HCT116 (cell line): ENCODE results near the gene CPSF7.
"Not testable (repeated sequence)": the region's sequence is repeated elsewhere in the genome, so short reads cannot be mapped to it uniquely, and the experiment has no call there.

Experiments
- CTCF ChIP-seq, 3 experiments: fragments of 200-600 bp in 1 of 3; sonication (generic) in 1 of 3; IDR thresholded peaks in 2 of 3; conservative IDR thresholded peaks in 1 of 3; 2 replicates each; pipeline ENCODE4 v1.5.1; 2012 to 2017; ENCODE audit warnings: low read depth in 2 of 3, low read length in 2 of 3, antibody characterized with exemption in 1 of 3, borderline replicate concordance in 1 of 3, control low read depth in 1 of 3, mild to moderate bottlenecking in 1 of 3, mixed read lengths in 1 of 3, mixed run types in 1 of 3, moderate library complexity in 1 of 3; ENCODE audit not compliant: insufficient read depth in 1 of 3
- EGR1 ChIP-seq: IDR thresholded peaks from 2 replicates; pipeline ENCODE4 v1.6.1; 2012; ENCODE audit warnings: low read depth
- FOSL1 ChIP-seq: IDR thresholded peaks from 2 replicates; pipeline ENCODE4 v1.6.1; 2012; ENCODE audit warnings: low read depth
- POLR2A ChIP-seq: IDR thresholded peaks from 2 replicates; pipeline ENCODE4 v1.7.0; 2011; ENCODE audit warnings: borderline replicate concordance; ENCODE audit not compliant: insufficient read depth, insufficient read length; ENCODE audit errors: extremely low read depth
- POLR2AphosphoS5 ChIP-seq: IDR thresholded peaks from 2 replicates; pipeline ENCODE4 v1.6.1; 2011; ENCODE audit warnings: mild to moderate bottlenecking, low read depth, low read length, moderate library complexity
- REST ChIP-seq: IDR thresholded peaks from 2 replicates; pipeline ENCODE4 v1.6.1; 2012; ENCODE audit warnings: low read depth
- YY1 ChIP-seq: IDR thresholded peaks from 2 replicates; pipeline ENCODE4 v1.6.1; 2011; ENCODE audit warnings: low read length, low read depth, moderate library complexity, mild to moderate bottlenecking; ENCODE audit not compliant: insufficient replicate concordance; ENCODE audit errors: extremely low read depth

GRCh38 chr11:61383859-61384258 lies 45.9 kb downstream of the CPSF7 start:
- TF ChIP-seq EGR1; CTCF (IDR thresholded peaks at IDR 0.05 in 2 of 3, conservative IDR thresholded peaks at IDR 0.05 in 1 of 3; ENCODE audit: borderline replicate concordance in 1 of 3, insufficient read depth in 1 of 3, low read depth in 2 of 3, low read length in 2 of 3); POLR2A; YY1; FOSL1; REST; POLR2AphosphoS5: not testable (repeated sequence)
